Fibroblast of upper back skin (primary cell): ENCODE measurements around the gene OR2C3.
"Not testable (repeated sequence)": the region's sequence is repeated elsewhere in the genome, so short reads cannot be mapped to it uniquely, and the experiment has no call there.

Experiments
- DNase-seq: peaks from one replicate; pipeline ENCODE4 v3.0.0-alpha.2; 2013

Gene OR2C3

DNA sequence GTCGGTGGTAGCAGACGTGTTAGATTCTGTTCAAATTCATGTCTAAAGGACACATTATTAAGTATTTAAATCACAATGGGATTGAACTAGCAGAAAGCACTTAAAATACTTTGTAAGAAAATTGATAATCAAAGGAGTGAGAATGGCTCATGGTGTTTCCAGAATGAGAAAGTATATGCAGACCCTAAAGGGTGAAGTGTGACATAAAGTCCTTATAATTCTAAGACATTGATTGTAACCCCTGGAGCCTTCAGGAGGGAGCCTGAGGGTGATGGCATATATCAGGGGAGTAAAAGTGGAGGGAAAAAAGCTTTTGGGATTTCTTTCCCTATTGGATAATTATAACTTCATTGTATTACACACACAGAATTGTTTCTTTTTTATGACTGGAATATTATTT, at the start of gene OR2C3:
Gene OR2C3 (minus strand): TSS at position 101 of the 400 bp plus-strand sequence. CDS start 3,929 bp downstream, outside the sequence.
- DNase-seq, result no peak

DNA sequence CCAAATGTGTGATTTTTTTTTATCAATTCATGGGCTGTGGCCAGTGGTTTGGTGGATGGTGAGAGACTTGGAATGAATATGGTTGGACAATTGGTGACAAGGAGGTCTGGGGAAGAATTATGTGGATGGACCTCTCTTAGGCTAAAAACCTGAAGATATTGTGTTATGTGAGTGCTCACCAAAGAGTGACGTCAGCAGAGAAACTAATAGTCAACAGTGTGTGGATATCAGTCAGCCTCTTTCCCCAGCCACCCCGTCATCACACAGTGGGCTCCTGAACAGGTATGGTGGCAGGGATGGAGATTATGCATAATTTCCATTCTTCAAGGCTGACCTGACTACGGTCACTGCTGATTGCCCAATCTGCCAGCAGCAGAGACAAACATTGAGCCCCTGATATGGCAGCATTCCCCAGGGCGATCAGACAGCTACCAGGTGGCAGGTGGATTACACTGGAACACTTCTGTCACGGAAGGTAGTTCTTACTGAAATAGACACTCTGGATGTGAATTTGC, 42.8 kb upstream of the OR2C3 start:
- DNase-seq, result no peak

DNA sequence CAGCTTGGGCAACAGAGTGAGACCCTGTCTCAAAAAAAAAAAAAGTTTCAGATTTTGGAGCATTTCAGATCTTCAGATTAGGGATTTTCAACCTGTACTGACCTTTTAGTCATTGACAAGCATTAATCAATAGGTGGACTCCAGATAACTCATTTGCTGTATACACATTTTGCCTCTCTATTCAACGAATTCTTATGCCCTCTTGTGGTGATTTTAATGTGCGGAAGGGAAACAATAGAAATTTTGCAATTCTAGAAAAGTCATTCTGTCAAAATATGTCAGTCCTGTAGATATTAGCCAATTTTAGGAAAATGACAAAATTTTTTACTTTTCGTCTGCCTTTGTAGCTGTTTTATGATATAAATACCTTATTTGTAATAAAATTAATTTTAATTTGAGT, 40.3 kb upstream of the OR2C3 start:
- no peak for DNase-seq

DNA sequence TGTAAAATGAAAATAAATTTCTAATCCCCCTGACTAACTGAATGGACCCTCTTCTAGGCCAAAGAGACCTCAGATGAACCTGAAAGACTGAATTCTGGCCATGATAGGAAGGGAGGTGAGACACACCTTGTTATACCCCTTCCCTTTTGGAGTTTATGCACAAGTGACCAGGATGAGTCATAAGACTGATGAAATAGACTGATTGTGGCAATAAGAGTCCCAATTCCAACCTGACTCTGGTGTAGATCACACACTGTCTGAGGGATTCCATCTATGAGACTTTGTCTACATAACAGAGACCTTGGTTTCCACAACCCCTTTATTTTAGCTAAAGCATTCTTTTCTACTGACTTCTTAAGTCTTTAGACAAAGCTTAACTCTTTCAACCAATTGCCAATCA, 38.4 kb upstream of the OR2C3 start:
- DNase-seq, result no peak

DNA sequence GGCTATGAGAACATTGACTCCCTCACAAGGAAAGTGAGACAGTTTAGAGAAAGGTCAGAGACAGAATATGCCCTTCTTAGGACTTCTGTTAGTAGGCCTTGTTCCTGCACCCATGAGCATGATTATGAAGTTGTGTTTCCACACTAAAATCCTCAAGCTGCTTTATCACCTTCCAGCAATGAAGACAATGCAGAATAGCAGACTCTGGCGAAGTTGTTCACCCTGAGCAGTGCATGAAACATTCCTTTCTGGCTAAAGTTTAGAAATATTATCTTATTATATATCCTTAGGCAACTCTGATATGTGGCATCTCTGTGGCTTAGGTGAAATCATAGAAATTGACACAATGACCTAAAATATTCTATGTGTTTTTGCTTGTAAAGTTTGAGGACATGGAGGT, 38.0 kb upstream of the OR2C3 start:
- no peak for DNase-seq

DNA sequence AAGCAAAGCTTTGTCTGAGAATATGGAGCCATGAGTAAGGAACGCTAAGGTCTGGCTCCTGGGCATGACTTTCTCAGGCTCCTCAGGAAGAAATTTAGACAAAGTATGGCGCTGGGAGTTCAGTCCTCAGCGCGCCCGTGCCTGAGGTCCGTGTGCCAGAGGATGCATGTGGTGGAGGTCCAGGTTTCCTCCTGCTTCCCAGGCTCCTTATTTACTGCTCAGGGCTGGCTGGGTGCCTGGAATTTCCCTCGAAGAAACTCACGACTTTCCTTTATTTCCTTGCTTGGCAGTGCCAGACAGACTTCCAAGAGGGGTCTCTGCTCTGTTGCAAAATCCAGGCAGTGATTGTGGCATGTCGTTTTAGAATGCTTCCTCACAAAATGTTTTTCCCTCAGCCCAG, 26.0 kb upstream of the OR2C3 start:
- no peak for DNase-seq

DNA sequence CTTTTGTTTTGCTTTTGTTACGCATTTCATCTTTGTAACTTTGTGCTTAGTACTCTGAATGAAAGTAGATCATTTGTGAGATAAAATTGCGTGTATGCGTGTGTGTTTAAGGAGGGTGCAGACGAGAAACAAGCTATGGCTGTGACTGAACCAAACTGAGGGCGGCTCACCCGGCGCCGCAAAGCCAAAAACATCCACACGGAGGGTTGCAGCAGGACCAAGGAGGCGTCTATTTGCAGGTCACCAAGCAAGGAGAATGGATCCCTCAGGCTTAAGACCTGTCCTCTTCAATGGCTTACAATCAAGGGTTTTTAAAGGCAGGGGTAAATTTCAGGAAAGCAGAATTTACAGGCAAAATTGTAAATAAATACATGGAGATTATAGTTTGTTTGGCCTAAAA, 25.5 kb upstream of the OR2C3 start:
- DNase-seq, result no peak

DNA sequence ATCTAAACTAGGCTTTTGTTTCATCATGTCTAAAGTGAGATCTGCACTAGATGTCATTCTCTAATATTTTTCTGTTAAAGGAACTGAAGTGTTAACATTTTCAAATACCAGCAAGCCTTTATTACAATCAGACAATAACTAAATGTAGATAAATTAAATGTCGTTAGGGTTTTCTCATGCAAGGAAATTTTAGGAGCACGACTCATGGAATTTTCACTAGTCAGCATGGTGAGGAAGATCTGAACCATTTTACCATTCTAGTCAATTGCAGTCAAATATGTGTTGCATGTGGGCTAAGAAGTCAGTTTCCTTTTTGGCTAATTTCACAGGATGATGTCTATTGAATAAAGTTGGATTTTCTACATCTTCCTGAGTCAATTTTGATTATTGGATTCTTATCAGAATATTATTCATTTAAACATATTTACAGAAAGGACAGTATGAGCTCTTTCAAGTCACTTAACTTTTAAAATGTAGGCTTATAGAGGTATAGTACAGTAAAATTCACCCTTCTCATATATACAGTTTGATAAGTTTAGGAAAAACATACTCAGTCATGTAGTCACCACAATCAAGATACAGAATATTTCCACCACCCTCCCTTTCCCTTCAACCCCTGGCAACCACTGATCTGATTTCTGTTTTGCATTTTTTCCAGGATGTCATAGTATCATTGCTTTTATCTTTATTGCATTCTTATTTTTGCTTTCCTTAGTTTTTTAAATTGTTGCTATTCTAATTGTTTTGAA, 21.9 kb upstream of the OR2C3 start:
- DNase-seq, result peak; percentile 10

DNA sequence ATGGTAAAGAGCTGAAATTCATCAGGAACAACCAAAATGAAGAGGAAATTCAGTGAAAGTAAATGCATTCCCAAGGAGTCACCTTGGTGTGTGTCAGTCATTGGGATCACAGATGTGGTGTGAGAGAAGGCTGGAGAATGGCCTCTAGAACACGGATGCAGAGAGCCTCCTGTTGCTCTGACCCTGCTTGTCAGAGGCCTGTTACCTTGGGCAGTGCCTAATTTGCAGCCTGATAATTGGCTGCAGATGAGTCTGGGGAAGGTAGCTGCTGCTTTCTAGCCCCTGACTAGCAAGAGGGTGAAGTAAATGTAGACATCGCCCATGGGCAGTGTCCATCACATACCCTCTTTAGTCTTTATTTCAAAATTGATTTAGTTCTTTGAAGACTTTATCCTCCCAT, 16.0 kb upstream of the OR2C3 start:
- no peak for DNase-seq

DNA sequence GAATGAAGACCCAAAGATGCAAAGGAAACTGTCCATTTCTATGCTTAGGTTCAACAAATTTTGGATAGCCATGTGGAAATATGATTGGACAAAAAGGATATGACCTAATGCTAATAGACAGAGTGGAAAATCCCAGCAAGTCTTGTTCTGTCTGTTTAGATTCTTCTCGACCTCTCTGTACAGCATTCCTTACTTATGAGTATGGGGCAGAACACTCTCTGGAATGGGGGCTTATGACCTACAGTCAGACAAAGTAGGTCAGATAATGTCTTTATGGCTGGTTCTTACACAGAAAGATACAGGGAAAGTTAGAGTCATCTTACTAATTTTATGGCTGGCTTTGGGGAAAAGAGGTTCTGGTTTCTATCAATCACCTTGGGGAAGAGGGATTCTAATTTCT, 15.5 kb upstream of the OR2C3 start:
- DNase-seq, result peak; percentile 35

DNA sequence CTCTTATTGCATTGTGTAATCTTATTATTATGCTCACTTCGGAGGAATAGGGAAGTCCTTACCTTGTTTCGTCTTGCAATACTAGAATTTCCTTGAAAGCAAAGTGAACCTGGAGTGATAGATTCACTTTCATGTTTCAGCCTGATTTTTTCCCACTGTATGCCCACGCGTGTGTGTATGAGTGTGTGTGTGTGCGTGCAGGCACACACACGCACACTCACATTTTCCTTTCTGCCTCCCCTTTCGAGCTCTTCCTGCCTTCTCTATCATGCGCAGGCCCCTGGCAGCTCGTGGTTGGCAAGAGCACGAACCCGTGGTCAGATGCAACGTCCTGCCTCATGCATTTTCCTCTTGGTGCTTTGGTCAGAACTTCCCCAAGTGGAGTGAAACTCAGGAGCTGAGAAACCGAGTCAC, 12.5 kb upstream of the OR2C3 start, which contains the start of gene GCSAML:
Gene GCSAML (plus strand): TSS at position 366 of the 414 bp plus-strand sequence. CDS start 58 bp downstream, outside the sequence.
- DNase-seq, result no peak

DNA sequence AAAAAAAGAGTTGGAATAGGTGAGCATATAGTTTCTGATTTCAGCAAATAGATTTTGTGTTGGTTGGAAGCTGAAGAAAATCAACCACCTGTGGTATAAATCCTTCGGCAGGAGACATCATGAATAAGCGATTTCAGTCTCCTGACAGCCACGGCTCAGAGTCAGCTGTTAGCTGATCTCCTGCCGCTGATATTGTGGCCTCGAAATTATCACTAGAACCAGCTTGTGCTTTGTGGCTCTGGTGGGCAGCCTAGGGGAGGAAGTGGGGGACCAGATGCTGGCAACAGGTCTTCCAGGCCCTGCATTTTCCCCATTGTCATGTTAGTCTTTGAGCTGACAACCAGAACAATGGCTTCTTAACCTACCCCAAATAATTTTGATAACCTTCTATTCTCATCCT, 11.9 kb upstream of the OR2C3 start:
- no peak for DNase-seq

DNA sequence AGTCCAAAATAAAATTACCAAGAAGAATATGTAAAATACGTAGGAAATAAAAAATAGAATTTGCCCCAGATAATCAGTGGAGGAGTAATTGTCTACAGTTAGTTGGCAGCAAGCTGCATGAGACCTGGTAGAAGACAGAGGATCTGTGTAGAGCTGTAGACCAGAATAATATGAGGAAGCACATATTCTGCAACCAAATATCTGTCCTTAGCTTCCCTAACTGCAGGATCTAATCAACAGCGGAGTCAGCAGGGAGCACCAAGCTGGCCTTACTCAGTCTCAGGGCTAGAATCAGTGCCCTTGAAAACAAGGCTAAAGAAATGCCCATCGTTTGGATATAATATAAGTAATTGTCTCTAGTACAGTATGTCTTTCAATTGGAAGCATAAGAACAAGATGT, 6.6 kb upstream of the OR2C3 start:
- no peak for DNase-seq

DNA sequence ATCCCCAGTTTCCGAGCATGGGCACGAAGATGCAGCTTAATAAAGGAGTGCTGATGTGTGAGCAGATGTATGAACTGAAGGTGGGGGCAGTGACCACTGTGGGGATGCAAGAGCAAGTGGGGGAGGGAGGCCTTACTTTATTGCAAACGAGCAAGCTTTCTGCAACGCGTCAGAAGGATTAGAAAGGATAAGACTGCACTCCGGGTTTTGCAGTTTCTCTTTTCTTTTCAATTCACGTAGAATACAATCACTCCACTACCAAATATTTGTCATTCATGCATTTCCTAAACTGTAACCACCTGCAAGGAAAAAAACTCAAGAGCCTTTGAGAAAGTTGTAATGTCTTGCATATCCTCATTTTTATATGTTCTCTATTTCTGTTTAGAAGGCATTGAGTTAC, 4.3 kb upstream of the OR2C3 start:
- DNase-seq, result no peak

DNA sequence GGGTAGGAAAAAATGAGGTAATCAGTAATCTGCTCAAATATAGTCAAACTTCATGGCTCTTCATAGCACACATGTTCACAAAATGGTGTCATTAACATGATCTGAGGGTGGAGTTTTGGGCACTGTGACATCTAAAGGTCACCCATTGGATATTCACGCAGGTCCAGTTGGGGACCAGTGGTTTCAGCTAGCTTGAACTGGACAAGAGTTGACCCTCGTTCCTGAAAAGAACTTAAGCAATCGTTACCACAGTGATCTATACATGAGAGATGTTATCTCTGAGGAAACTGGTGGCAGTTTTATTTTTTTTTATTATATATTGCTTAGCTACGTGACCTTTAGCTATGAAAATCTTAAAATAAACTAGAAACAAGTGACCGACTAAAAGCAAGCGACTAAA, 3.0 kb upstream of the OR2C3 start:
- no peak for DNase-seq

DNA sequence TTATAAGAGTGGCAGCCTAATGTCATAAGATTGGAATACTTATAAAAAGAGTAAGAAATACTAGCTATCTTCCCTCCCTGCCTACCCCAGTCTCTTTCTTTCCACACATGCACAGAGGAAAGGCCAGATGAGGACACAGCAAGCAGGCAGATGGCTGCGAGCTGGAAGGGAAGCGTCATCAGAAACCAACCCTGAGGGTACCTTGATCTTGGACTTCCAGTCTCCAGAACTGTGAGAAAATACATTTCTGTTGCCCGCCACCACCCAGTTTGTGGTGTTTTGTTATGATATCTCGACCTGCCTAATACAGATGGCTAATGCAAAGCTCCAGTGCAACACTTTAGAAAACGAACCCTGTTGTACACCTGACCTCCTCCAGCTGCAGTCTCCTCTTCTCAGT, 2.3 kb upstream of the OR2C3 start:
- no peak for DNase-seq

DNA sequence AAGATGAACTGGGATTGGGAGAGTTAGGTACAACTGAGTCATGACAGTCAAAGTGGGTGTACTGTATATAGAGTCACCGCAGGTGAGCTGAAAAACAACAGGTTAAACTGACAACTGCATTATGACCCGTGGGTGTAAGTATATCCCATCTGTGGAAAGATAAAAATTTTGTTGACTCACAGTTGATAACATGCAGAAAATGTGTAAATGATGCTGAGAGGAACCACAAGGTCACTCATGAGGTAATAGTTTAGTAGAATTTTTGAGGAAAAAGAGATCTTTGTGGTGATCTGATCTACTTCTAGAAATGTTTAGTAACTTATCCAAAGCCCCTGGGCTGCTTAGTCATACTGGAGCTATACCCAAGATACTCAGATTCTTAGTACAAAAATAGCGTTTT, 838 bp downstream of the OR2C3 start:
- DNase-seq, result no peak

DNA sequence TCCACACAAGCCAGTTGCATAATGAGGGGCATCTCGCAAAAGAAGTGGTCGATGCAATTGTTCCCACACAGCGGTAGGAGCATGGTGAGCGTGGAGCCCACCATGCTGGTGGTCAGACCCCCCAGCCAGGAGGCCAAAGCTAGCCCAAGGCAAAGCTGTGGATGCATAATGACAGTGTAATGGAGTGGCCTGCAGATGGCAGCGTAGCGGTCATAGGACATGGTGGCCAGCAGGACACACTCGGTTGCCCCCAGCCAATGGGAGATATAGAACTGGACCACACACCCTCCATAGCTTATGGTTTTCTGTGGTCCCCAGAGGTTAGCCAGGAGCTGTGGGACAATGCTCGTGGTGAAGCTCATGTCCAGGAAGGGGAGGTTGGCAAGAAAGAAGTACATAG, 4.3 kb downstream of the OR2C3 start:
- no peak for DNase-seq

DNA sequence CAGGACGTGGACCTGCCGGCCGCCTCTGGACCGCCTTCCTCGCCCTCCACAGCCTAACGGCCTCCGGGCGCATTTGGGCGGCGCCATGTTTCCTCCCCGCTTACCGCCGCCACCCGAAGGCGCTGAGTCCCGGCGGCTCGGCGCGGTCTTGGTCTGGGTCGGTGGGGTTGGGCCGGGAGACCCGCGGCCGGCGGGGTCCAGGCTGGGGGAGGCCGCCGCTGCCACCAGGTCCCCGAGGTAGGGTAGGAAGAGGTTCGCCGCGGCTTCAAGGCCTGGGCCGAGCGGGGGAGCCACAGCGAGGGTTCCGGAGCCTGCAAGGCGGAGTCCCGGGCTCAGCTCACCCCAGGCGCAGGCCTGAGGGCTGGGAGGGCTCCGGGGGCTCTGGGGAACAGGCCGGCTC, 5.5 kb downstream of the OR2C3 start:
- no peak for DNase-seq

DNA sequence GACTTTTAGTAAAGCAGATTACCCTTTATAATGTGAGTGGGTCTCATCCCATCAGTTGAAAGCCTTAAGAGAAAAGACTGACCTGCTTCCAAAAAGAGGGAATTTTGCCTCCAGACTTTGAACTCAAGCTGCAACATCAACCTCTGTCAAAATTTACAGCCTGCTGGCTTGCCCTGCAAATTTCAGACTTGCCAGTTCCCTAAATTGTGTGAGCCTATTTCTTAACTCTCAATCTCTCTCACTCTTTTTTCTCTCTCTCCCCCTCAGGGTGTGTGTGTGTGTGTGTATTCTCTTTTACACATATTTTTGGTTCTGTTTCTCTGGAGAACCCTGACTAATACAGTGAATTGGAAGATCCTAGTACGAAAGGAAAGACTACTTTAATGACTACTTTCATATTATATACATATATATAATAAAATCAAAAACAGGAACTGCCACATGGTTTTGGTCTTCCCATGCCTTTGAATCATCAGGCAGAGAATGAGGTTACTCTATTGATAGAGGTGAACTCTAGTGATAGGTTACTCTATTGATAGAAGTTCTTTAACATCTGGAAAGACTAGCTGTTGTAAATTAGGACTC, 6.4 kb downstream of the OR2C3 start:
- no peak for DNase-seq

DNA sequence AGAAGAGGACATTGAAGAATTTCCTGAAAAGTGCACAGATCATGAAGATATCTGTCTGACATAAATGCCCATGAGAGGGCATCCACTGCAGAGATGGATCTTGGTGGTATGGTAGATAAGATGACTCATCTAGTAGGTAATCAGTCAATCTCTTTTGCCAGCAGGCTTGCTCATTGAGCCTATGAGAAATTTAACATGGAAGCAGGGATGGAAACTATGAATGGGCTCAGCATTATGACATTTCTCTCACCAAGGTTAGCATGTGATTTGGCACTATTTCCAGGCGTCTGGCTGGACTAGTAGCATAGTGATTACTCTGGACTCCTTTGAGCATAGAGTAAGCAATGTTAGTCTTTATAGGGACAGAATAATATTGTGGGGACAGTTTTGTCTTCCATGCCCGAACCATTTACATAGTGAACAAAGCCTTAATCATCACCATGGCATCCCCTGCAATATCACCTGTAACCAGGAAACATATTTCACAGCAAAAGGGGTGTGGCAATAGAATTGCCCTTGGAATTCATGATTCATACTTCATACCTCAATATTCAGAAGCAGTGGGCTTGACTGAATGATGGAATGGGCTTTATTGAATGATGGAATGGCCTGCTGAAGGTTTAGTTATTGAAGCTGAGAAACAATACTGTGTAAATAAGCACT, 7.3 kb downstream of the OR2C3 start:
- DNase-seq, result no peak

DNA sequence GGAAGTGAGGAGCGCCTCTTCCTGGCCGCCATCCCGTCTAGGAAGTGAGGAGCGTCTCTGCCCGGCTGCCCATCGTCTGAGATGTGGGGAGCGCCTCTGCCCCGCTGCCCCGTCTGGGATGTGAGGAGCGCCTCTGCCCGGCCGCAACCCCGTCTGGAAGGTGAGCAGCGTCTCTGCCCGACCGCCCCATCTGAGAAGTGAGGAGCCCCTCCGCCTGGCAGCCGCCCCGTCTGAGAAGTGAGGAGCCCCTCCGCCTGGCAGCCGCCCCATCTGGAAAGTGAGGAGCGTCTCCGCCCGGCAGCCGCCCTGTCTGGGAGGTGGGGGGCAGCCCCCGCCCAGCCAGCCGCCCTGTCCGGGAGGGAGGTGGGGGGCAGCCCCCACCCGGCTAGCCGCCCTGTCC, 14.4 kb downstream of the OR2C3 start:
- DNase-seq, result not testable (repeated sequence)

DNA sequence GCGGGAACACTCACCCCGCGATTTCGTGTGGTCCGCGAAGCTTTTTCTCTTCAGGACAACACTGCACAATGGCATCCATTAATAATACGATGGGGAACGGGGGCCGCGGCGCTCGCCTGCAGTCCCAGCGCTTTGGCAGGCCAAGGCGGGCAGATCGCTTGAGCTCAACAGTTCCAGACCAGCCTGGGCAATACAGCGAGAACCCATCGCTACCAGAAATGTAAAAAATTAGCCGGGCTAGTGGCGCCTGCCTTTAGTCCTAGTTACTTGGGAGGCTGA, 17.7 kb downstream of the OR2C3 start:
- no peak for DNase-seq
